ENCODE measurements around the gene PITPNC1. TPM values are rescaled to one million over a fixed set of nuclear protein-coding genes. Genes with fewer than 3 reads are reported as not detected.
A peak's percentile ranks its signal among the peaks of the same experiment; 100 is the strongest.

Gene PITPNC1
- total and polyA plus RNA-seq, 7 donors, result 3.0 to 15.7 (median 5.6) TPM

DNA sequence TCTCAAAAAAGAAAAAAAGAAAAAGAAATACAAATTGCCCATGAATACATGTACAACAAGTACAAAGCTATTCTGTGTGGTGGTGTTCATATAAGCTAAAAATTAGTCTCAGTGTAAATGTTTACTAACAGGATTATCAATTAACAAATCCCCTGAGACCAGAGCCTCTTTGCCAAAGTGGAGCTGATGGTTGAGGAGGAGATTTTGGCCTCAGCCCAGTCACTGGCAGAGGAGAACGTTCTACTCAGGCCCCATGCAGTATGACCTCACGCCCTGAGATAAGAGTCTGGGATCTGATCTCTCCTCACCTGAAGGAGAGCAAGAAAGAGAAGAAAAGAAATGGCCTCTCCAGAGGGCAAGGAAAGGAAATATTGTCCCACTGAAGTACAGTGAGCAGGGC is 305.1 kb downstream of the PITPNC1 start:
- no peak overlapping the region for H3K27ac ChIP-seq
- DNase-seq, result no peak
- 48 to 74% methylated on average over 2 of the region's 2 CpGs for WGBS, 2 donors
- no peak overlapping the region for H3K4me3 ChIP-seq
- H3K27me3 ChIP-seq, result no peaks in the 10 kb centered on the region
- H3K4me1 ChIP-seq, result no peaks in the 10 kb centered on the region
- TF ChIP-seq POLR2AphosphoS5 (IDR thresholded peaks at IDR 0.05) (no peak), EP300 (IDR thresholded peaks at IDR 0.05) (no peak), POLR2A (IDR thresholded peaks at IDR 0.05) (no peak)
- TF ChIP-seq, protein P1, sequence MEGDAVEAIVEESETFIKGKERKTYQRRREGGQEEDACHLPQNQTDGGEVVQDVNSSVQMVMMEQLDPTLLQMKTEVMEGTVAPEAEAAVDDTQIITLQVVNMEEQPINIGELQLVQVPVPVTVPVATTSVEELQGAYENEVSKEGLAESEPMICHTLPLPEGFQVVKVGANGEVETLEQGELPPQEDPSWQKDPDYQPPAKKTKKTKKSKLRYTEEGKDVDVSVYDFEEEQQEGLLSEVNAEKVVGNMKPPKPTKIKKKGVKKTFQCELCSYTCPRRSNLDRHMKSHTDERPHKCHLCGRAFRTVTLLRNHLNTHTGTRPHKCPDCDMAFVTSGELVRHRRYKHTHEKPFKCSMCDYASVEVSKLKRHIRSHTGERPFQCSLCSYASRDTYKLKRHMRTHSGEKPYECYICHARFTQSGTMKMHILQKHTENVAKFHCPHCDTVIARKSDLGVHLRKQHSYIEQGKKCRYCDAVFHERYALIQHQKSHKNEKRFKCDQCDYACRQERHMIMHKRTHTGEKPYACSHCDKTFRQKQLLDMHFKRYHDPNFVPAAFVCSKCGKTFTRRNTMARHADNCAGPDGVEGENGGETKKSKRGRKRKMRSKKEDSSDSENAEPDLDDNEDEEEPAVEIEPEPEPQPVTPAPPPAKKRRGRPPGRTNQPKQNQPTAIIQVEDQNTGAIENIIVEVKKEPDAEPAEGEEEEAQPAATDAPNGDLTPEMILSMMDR (IDR thresholded peaks at IDR 0.05), result no peak
- intact Hi-C loops (cut with DNase I), result no loop called here
- H3K9me3 ChIP-seq, result no peaks in the 10 kb centered on the region
- H3K36me3 ChIP-seq, result no peaks in the 10 kb centered on the region

DNA sequence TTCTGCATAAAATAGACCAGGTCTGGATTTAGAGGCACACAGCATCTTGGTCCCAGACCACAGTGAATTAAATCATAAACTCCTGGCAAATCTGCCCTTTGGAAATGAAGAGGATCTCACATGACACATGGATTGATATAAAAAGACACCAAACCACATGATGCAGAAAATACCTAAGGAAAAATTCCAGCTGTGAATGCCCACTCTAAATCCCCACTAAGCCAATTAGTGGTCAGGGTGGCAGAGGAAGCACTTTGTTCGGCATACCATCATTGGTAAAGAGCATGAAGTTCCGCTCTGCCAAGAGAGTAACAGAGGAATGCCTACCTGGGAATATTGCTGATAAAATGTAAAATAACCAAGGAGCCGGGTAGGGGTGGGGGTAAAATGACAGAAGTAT is 308.3 kb downstream of the PITPNC1 start:
- Histone ChIP-seq H3K9me3 (no peaks in the 10 kb centered on the region), H3K4me3 (no peak overlapping the region), H3K27me3 (no peaks in the 10 kb centered on the region), H3K36me3 (no peaks in the 10 kb centered on the region), H3K4me1 (no peaks in the 10 kb centered on the region), H3K27ac (no peak overlapping the region)
- intact Hi-C loops (cut with DNase I), result no loop called here
- whole genome bisulfite sequencing, 2 donors, result 93 to 96% methylated on average over 3 of the region's 3 CpGs
- TF ChIP-seq EP300 (IDR thresholded peaks at IDR 0.05) (no peak), POLR2AphosphoS5 (IDR thresholded peaks at IDR 0.05) (no peak), POLR2A (IDR thresholded peaks at IDR 0.05) (no peak)
- TF ChIP-seq, protein P1 (IDR thresholded peaks at IDR 0.05), result no peak
- no peak for DNase-seq

DNA sequence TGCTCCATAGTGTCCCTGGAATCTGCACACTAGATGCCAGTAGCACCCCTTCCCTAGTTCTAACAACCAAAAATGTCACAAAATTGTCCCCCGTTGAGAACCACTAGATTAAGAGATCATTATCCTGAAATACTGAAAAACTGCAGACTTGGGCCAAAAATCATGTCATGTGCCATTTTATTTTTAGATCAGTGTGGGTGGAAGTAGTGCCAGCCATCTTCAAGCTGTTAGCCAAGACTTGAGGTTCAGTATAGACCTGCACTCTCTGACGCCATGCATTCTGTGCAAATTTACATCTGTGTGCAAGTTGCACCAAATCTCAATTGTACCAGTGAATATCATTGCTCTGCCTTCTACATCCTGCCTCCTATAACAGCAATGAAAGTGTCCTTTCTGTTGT is 309.2 kb downstream of the PITPNC1 start:
- no peak for DNase-seq
- no peak for TF ChIP-seq POLR2AphosphoS5 (IDR thresholded peaks at IDR 0.05)
- no peak for TF ChIP-seq POLR2A (IDR thresholded peaks at IDR 0.05)
- TF ChIP-seq, protein P1 (IDR thresholded peaks at IDR 0.05), result no peak
- TF ChIP-seq EP300 (IDR thresholded peaks at IDR 0.05), result no peak
- H3K9me3 ChIP-seq, result no peaks in the 10 kb centered on the region
- H3K27me3 ChIP-seq, result no peaks in the 10 kb centered on the region
- no peaks in the 10 kb centered on the region for H3K4me1 ChIP-seq
- 89 to 93% methylated on average over 2 of the region's 2 CpGs for WGBS, 2 donors
- intact Hi-C loops (cut with DNase I), result no loop called here
- H3K36me3 ChIP-seq, result no peaks in the 10 kb centered on the region
- H3K27ac ChIP-seq, result no peak overlapping the region
- H3K4me3 ChIP-seq, result no peak overlapping the region

DNA sequence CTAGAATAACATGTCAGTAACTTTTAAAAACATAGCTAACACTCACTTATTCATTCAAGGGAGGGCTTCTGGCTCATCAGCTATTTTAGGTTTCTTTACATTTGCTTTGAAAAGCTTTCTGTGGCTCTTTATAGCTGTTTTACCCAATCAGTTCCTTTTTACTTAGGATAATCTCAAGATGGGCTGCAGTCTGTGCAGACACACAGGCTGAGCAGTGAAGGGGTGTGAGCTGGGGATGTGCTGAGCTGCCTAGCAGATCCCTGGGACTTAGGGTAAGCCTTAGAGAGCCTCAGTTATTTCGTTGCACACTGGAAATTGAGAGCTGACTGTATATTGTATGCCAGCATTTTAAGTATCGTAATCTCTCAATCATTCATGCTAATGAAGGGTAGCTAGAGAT is 310.4 kb downstream of the PITPNC1 start:
- Histone ChIP-seq H3K36me3 (no peaks in the 10 kb centered on the region), H3K4me1 (no peaks in the 10 kb centered on the region), H3K27ac (no peak overlapping the region), H3K27me3 (no peaks in the 10 kb centered on the region), H3K9me3 (no peaks in the 10 kb centered on the region), H3K4me3 (no peak overlapping the region)
- no peak for DNase-seq
- TF ChIP-seq EP300 (IDR thresholded peaks at IDR 0.05) (no peak), POLR2AphosphoS5 (IDR thresholded peaks at IDR 0.05) (no peak), POLR2A (IDR thresholded peaks at IDR 0.05) (no peak)
- TF ChIP-seq, protein P1 (IDR thresholded peaks at IDR 0.05), result no peak
- WGBS, 2 donors, result 89 to 92% methylated on average over 2 of the region's 2 CpGs
- intact Hi-C loops (cut with DNase I), result no loop called here

DNA sequence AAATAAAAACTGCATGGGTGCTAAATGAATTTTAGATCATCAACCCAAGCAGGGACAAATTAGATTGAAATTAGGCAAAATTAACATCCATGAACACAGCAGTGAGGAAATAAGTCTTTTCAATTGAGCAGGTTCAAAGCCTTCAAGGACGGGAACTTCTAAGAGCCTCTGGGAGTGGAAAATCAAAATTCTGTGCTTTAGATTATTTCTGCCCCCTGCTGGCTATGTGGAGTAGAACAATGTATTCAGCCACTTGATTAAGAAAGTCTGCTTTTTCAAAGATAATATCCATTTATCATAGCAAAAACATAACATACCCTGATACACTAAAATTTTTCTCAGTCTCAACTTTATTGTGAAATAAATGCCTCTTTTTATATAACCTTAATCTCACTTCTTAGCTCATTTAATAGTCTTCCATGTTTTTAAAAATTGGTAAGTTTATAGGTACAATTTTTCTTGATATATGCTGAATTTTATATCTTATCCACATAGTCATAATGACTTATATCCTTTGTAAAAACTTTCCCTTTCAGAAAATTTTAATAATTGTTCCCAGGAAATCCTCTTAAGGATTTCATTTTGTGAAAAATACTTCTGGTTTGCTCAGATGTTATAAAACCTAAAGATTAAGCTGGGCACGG is 312.6 kb downstream of the PITPNC1 start:
- no peaks in the 10 kb centered on the region for H3K27me3 ChIP-seq
- no peaks in the 10 kb centered on the region for H3K36me3 ChIP-seq
- no peak for TF ChIP-seq POLR2AphosphoS5 (IDR thresholded peaks at IDR 0.05)
- TF ChIP-seq, protein P1 (IDR thresholded peaks at IDR 0.05), result peak; percentile 42 to 78 (median 70)
- no peak overlapping the region for H3K27ac ChIP-seq
- intact Hi-C loops (cut with DNase I), result loop anchor here (1.0 to 2.0 kb wide), 2 partner anchors 27 to 311 kb away; partner anchors contain the start of gene NOL11
- WGBS, 2 donors, result 29 to 48% methylated on average over 2 of the region's 2 CpGs
- DNase-seq, result no peak
- H3K4me1 ChIP-seq, result no peaks in the 10 kb centered on the region
- H3K9me3 ChIP-seq, result no peaks in the 10 kb centered on the region
- H3K4me3 ChIP-seq, result no peak overlapping the region
